HTERT RPE-1 (cell line): ENCODE results near the gene NEU1.

Experiments
- in situ Hi-C: fragments of 300-500 bp; cut with MboI; formaldehyde crosslinking; loops from 4 replicates; pipeline ENCODE4 v1.14.3; 2020; ENCODE audit warnings: low sequenced_read_pairs

Gene NEU1

DNA sequence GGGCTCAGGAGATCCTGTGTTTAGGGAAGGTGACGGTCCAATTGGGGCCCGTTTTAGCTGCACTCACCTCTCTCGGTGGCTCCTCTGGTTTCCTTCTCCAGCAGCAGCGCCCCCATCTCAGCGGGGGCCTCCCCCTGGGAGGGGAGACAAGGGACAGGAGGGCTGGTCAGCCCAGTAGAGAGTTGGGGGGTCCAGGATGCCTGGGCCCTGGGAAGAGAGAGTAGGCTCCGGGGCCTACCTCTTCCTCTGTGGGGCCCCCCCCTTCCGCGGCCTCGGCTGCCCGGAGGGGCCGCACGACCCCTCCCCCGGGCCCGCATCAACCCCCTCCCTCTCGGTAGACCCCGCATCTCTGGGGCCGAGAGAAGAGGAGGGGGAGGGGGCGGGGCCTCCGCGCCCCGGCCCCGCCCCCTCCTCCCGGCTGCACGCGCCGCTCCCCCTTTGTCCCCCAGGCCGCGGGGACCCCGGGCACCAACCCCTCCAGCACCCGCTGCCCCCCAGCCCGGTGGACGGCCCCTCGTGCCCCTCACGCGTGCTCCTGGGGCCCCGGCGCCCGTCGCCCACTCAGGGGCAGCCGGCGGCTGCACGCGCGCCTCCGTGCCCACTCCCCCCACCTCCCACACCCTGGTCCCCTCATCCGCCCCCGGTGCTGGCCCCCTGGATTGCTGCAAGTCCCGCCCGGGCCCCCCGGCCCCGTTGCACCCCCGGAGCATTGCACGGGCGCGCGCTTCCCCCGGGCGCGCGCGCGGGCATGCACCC lies 34.4 kb upstream of the NEU1 start:
- in situ Hi-C loops = no loop called here

GRCh38 chr6:31896493-31896855 lies 33.9 kb upstream of the NEU1 start:
- in situ Hi-C loops = no loop called here

GRCh38 chr6:31892821-31893220 lies 30.2 kb upstream of the NEU1 start:
- in situ Hi-C loops = no loop called here

- in situ Hi-C loops = no loop called here
Measured at GRCh38 chr6:31889331-31889972, 26.8 kb upstream of the NEU1 start.

GRCh38 chr6:31888276-31889258 lies 25.9 kb upstream of the NEU1 start:
- in situ Hi-C loops = no loop called here

DNA sequence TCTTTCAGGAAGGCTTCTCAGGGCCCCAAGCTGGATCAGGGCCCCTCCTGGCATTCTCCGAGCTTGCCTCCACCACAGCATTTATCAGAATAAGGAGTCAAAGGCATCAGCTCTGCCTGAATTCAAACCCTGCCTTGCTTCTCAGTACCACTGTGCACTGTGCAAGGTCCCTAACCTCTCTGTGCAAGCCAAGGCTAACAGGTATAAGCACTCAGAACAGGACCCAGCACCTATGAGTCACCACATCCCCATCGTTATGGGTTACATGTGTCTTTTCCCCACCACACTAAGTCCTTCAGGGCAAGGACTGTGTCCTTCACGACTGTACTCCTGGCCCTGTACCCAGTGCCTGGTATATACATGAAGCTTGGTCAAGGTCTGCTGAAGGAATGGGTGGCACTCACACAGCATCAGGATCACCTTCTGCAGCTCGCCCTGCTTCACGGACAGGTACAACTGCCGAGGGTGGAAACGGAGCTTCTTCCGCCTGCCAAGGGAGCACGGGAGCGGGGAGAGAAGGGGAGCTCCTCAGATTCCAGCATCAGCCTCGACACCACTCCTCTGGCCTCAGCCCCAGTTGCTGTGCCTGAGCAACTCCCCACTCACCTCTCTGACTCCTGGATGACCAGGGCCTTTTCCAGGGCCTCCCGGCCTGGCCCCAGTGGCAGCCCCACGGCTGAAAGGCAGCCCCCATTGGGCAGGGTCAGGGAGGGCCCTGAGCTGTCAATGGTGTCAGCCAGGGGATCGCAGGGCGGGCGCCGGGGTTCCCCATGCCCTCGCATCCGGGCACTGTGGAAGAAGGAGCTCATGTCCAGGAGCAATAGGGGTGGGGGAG lies 24.8 kb upstream of the NEU1 start:
- in situ Hi-C loops = no loop called here

GRCh38 chr6:31886541-31886991 lies 23.9 kb upstream of the NEU1 start:
- in situ Hi-C loops = no loop called here

- in situ Hi-C loops = no loop called here
Measured at GRCh38 chr6:31884528-31885035, 22.0 kb upstream of the NEU1 start.

- in situ Hi-C loops = no loop called here
Measured at GRCh38 chr6:31883676-31884075, 21.1 kb upstream of the NEU1 start.

GRCh38 chr6:31882344-31882743 lies 19.7 kb upstream of the NEU1 start:
- in situ Hi-C loops = no loop called here

DNA sequence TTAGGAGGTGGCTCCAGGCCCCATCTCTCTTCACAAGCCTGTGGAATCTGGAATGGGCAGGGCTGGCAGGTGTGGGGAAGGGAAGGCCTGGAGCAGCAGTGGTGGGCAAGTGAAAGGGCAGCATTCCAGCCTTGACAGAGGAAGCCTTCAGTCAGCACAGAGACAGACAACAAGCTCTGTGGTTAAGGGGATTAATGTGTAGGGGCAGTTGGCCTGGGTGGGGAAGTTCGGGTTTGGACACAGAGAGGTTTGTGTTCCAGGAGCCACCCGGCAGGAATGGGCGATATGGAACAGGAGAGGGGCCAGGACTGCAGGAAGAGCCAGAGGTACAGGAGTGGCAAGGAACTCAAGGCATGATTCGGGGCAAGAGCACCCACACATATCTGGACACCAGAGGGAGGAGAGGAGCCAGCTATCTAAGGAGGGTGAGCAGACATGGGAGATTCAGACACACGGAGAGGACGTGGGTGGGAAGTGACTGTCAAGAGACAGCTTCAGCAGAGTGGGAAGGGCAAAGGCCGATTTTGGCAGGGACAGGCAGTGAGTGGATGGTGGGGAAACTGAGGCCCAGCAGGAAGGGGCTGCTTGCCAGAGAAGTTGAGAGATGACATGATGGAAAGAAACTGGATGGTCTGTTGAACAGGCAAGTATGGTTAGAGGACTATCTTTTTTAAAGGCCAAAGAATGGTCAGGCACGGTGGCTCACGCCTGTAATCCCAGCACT lies 18.7 kb upstream of the NEU1 start:
- in situ Hi-C loops = no loop called here

GRCh38 chr6:31880616-31881015 lies 18.0 kb upstream of the NEU1 start:
- in situ Hi-C loops = no loop called here

DNA sequence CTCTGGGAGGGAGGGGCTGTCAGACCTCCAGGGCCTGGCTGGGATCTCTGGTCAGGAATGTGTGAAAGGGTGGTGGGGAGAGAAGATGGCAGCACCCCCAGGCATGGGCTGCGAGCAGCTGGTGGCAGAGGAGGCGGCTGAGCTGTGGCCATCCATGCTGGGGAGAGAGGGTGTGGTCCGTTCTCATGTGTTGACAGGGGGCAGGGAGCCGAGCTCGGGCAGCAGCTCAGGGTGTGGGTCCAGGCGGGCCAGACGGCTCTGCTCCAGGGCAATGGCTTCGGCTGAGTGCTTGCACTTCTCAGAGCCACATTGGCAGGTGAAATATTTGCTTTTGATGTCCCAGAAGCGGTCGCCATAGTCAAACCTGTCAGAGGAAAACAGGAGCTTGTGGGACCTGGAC lies 17.3 kb upstream of the NEU1 start:
- in situ Hi-C loops = no loop called here

DNA sequence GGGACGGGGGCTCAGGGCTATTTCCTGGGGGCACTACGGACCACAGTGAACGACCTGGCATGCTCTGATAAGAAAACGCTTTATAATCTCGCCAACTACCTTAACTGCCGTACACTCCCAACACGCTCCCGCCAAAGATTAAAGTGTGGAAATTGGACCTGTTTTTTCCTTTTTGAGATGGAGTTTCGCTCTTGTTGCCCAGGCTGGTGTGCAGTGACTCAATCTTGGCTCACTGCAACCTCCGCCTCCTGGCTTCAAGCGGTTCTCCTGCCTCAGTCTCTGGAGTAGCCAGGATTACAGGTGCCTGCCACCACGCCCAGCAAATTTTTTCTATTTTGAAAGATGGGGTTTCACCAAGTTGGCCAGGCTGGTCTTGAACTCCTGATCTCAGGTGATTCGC lies 16.5 kb upstream of the NEU1 start:
- in situ Hi-C loops = no loop called here

GRCh38 chr6:31878726-31879125 lies 16.1 kb upstream of the NEU1 start, which contains the start of gene SLC44A4:
Gene SLC44A4, minus strand, starts transcription at chr6:31878997. Its CDS starts 17 bp downstream, at chr6:31878980.
- in situ Hi-C loops = no loop called here

GRCh38 chr6:31878222-31878621 lies 15.6 kb upstream of the NEU1 start:
- in situ Hi-C loops = no loop called here

- in situ Hi-C loops = no loop called here
Measured at GRCh38 chr6:31877651-31878161, 15.1 kb upstream of the NEU1 start.

GRCh38 chr6:31877125-31877650 lies 14.6 kb upstream of the NEU1 start:
- in situ Hi-C loops = no loop called here

GRCh38 chr6:31876357-31876756 lies 13.7 kb upstream of the NEU1 start:
- in situ Hi-C loops = no loop called here
